ENCODE results near the gene SETDB2. TPM values are rescaled to one million over a fixed set of nuclear protein-coding genes. Genes with fewer than 3 reads are reported as not detected.

Gene SETDB2
- total RNA-seq, 1 experiment from 2014 or later = 5.9 TPM

DNA sequence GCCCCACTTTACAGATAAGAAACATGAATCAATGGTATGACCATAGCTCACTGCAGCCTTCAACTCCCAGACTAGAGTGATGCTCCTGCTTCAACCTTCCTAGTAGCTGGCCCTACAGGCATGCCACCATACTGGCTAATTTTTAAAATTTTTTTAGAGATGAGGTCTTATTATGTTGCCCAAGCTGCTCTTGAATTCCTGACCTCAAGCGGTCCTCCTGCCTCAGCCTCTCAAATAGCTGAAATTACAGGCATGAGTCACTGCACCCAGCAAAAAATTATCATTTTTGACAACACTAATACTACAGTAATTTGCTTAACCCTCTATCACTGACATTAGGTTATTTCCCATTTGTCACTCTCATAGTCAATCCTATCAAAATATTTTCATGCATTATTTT is 15.0 kb upstream of the SETDB2 start:
- Mint-ChIP-seq H3K36me3 (no peaks in the 10 kb centered on the region), H3K4me3 (no peak overlapping the region), H3K27me3 (ENCODE audit: low read depth) (no peaks in the 10 kb centered on the region), H3K4me1 (peaks cover 5% of the 10 kb centered on the region; the same call in 1 of the 2 replicates), H3K9me3 (no peaks in the 10 kb centered on the region), H3K27ac (no peak overlapping the region)
- POLR2A ChIA-PET = no interaction called here
- ATAC-seq (no peak), DNase-seq (ENCODE audit: low spot score) (no peak)
- TF ChIP-seq GABPB1 (CRISPR knock-in tag; IDR thresholded peaks at IDR 0.05) (no peak), ZNF423 (CRISPR knock-in tag; IDR thresholded peaks at IDR 0.05) (no peak), ELF4 (CRISPR knock-in tag; IDR thresholded peaks at IDR 0.05; ENCODE audit: low read depth) (no peak), TEAD4 (CRISPR knock-in tag; IDR thresholded peaks at IDR 0.05) (no peak), ATF1 (CRISPR knock-in tag; IDR thresholded peaks at IDR 0.05) (no peak)
- TF ChIP-seq, protein P1, sequence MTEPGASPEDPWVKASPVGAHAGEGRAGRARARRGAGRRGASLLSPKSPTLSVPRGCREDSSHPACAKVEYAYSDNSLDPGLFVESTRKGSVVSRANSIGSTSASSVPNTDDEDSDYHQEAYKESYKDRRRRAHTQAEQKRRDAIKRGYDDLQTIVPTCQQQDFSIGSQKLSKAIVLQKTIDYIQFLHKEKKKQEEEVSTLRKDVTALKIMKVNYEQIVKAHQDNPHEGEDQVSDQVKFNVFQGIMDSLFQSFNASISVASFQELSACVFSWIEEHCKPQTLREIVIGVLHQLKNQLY (CRISPR knock-in tag; IDR thresholded peaks at IDR 0.05) = no peak
- TF ChIP-seq, protein P2, sequence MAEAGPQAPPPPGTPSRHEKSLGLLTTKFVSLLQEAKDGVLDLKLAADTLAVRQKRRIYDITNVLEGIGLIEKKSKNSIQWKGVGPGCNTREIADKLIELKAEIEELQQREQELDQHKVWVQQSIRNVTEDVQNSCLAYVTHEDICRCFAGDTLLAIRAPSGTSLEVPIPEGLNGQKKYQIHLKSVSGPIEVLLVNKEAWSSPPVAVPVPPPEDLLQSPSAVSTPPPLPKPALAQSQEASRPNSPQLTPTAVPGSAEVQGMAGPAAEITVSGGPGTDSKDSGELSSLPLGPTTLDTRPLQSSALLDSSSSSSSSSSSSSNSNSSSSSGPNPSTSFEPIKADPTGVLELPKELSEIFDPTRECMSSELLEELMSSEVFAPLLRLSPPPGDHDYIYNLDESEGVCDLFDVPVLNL (CRISPR knock-in tag; IDR thresholded peaks at IDR 0.05; ENCODE audit: borderline replicate concordance, low read depth) = no peak
- TF ChIP-seq, protein P3, sequence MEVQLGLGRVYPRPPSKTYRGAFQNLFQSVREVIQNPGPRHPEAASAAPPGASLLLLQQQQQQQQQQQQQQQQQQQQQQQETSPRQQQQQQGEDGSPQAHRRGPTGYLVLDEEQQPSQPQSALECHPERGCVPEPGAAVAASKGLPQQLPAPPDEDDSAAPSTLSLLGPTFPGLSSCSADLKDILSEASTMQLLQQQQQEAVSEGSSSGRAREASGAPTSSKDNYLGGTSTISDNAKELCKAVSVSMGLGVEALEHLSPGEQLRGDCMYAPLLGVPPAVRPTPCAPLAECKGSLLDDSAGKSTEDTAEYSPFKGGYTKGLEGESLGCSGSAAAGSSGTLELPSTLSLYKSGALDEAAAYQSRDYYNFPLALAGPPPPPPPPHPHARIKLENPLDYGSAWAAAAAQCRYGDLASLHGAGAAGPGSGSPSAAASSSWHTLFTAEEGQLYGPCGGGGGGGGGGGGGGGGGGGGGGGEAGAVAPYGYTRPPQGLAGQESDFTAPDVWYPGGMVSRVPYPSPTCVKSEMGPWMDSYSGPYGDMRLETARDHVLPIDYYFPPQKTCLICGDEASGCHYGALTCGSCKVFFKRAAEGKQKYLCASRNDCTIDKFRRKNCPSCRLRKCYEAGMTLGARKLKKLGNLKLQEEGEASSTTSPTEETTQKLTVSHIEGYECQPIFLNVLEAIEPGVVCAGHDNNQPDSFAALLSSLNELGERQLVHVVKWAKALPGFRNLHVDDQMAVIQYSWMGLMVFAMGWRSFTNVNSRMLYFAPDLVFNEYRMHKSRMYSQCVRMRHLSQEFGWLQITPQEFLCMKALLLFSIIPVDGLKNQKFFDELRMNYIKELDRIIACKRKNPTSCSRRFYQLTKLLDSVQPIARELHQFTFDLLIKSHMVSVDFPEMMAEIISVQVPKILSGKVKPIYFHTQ (CRISPR knock-in tag; IDR thresholded peaks at IDR 0.05) = no peak
- TF ChIP-seq, protein P4, sequence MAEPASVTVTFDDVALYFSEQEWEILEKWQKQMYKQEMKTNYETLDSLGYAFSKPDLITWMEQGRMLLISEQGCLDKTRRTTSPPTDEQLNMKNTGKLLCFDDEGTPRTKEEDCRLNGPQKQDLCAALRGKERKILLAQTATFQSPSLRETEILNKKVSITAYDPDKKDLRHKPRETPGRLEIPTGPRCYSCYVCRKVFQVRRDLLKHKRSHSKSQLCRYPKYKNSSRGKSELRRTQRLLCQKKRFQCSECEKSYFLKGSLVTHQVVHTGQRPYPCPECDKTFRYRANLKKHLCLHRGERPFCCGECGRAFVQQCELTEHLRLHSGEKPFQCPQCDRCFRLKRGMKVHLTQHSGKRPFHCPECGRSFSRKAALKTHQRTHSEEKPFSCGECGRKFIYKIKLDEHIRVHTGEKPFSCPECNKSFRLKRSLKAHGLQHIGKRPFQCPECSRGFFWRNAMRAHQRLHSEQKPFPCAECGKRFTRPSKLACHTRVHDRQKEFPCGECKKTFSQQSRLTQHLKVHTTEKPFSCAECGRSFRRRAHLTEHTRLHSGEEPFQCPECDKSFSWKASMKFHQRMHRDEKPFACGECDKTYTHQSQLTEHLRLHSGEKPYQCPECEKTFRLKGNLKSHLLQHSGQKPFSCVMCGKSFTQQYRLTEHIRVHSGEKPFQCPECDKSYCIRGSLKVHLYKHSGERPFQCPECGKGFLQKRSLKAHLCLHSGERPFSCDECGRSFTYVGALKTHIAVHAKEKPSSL (CRISPR knock-in tag; conservative IDR thresholded peaks at IDR 0.05) = no peak
- CTCF ChIA-PET = no interaction called here

DNA sequence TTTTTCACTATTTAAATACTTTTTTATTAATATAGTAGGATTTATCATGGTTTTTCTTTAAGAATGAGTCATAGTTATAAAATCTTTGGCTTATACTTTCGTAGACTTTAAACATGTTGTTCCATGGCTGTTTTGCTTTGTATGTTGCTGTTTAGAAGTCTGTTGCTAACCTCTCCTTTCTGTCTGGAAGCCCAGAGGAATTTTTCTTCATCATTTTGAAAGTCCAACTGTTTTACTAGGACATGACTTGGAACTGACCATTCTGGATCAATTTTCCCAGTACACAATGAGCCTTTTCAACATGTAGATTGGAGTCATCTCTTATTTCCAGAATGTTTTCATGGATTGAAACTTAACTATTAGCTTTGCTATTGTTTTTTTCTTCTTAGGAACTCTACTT is 8.1 kb upstream of the SETDB2 start:
- CTCF ChIA-PET = interaction anchor here (0.6 kb wide), 1 partner anchor 186 kb away, joined by 3 read pairs; no protein-coding TSS in a partner anchor
- no peak overlapping the region for H3K27ac Mint-ChIP-seq
- H3K36me3 Mint-ChIP-seq = no peaks in the 10 kb centered on the region
- no peak for DNase-seq (ENCODE audit: low spot score)
- H3K9me3 Mint-ChIP-seq = no peaks in the 10 kb centered on the region
- no peak overlapping the region for H3K4me3 Mint-ChIP-seq
- no peaks in the 10 kb centered on the region for H3K4me1 Mint-ChIP-seq
- no peaks in the 10 kb centered on the region; the same call in 1 of the 2 replicates for H3K27me3 Mint-ChIP-seq (ENCODE audit: low read depth)
- POLR2A ChIA-PET = no interaction called here
- ATAC-seq = no peak
- TF ChIP-seq TP53 (CRISPR knock-in tag; IDR thresholded peaks at IDR 0.05) (no peak), NFATC4 (CRISPR knock-in tag; IDR thresholded peaks at IDR 0.05) (no peak), FOXK1 (CRISPR knock-in tag; IDR thresholded peaks at IDR 0.05) (no peak), PRRX2 (CRISPR knock-in tag; IDR thresholded peaks at IDR 0.05) (no peak), CREM (CRISPR knock-in tag; IDR thresholded peaks at IDR 0.05) (no peak)
- TF ChIP-seq, protein P5, sequence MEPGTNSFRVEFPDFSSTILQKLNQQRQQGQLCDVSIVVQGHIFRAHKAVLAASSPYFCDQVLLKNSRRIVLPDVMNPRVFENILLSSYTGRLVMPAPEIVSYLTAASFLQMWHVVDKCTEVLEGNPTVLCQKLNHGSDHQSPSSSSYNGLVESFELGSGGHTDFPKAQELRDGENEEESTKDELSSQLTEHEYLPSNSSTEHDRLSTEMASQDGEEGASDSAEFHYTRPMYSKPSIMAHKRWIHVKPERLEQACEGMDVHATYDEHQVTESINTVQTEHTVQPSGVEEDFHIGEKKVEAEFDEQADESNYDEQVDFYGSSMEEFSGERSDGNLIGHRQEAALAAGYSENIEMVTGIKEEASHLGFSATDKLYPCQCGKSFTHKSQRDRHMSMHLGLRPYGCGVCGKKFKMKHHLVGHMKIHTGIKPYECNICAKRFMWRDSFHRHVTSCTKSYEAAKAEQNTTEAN (CRISPR knock-in tag; IDR thresholded peaks at IDR 0.05) = no peak
- TF ChIP-seq, protein P6, sequence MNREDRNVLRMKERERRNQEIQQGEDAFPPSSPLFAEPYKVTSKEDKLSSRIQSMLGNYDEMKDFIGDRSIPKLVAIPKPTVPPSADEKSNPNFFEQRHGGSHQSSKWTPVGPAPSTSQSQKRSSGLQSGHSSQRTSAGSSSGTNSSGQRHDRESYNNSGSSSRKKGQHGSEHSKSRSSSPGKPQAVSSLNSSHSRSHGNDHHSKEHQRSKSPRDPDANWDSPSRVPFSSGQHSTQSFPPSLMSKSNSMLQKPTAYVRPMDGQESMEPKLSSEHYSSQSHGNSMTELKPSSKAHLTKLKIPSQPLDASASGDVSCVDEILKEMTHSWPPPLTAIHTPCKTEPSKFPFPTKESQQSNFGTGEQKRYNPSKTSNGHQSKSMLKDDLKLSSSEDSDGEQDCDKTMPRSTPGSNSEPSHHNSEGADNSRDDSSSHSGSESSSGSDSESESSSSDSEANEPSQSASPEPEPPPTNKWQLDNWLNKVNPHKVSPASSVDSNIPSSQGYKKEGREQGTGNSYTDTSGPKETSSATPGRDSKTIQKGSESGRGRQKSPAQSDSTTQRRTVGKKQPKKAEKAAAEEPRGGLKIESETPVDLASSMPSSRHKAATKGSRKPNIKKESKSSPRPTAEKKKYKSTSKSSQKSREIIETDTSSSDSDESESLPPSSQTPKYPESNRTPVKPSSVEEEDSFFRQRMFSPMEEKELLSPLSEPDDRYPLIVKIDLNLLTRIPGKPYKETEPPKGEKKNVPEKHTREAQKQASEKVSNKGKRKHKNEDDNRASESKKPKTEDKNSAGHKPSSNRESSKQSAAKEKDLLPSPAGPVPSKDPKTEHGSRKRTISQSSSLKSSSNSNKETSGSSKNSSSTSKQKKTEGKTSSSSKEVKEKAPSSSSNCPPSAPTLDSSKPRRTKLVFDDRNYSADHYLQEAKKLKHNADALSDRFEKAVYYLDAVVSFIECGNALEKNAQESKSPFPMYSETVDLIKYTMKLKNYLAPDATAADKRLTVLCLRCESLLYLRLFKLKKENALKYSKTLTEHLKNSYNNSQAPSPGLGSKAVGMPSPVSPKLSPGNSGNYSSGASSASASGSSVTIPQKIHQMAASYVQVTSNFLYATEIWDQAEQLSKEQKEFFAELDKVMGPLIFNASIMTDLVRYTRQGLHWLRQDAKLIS (CRISPR knock-in tag; IDR thresholded peaks at IDR 0.05; ENCODE audit: borderline replicate concordance) = no peak
- TF ChIP-seq, protein P7, sequence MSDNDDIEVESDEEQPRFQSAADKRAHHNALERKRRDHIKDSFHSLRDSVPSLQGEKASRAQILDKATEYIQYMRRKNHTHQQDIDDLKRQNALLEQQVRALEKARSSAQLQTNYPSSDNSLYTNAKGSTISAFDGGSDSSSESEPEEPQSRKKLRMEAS (CRISPR knock-in tag; IDR thresholded peaks at IDR 0.05) = no peak
- TF ChIP-seq, protein P8, sequence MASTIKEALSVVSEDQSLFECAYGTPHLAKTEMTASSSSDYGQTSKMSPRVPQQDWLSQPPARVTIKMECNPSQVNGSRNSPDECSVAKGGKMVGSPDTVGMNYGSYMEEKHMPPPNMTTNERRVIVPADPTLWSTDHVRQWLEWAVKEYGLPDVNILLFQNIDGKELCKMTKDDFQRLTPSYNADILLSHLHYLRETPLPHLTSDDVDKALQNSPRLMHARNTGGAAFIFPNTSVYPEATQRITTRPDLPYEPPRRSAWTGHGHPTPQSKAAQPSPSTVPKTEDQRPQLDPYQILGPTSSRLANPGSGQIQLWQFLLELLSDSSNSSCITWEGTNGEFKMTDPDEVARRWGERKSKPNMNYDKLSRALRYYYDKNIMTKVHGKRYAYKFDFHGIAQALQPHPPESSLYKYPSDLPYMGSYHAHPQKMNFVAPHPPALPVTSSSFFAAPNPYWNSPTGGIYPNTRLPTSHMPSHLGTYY (CRISPR knock-in tag; IDR thresholded peaks at IDR 0.05) = no peak
- TF ChIP-seq, protein P9, sequence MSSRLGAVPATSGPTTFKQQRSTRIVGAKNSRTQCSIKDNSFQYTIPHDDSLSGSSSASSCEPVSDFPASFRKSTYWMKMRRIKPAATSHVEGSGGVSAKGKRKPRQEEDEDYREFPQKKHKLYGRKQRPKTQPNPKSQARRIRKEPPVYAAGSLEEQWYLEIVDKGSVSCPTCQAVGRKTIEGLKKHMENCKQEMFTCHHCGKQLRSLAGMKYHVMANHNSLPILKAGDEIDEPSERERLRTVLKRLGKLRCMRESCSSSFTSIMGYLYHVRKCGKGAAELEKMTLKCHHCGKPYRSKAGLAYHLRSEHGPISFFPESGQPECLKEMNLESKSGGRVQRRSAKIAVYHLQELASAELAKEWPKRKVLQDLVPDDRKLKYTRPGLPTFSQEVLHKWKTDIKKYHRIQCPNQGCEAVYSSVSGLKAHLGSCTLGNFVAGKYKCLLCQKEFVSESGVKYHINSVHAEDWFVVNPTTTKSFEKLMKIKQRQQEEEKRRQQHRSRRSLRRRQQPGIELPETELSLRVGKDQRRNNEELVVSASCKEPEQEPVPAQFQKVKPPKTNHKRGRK (CRISPR knock-in tag; IDR thresholded peaks at IDR 0.05; ENCODE audit: borderline replicate concordance) = no peak
